DND-41 (cell line): ENCODE results near the gene PCIF1.
A peak's percentile ranks its signal among the peaks of the same experiment; 100 is the strongest.

Source experiments
- ATAC-seq: fragments of 200-7000 bp; cut with Tn5 transposase; 3 replicates; pipeline ENCODE4 v1.9.1; 2021; ENCODE audit warnings: low read depth; ENCODE audit not compliant: insufficient read depth
- DNase-seq: peaks from one replicate; pipeline ENCODE4 v3.0.0-alpha.2; 2020
- H2AFZ ChIP-seq: 2 replicates; pipeline ENCODE4 v1.6.0; 2012; ENCODE audit warnings: low read depth, low read length
- H3K27ac ChIP-seq: 2 replicates; pipeline ENCODE4 v1.5.1; 2012; ENCODE audit warnings: low read length, inconsistent platforms
- H3K27me3 ChIP-seq: fragments of 200-600 bp; sonication (generic); 2 replicates; pipeline ENCODE4 v1.6.0; 2012; ENCODE audit warnings: low read length, mild to moderate bottlenecking, inconsistent platforms; ENCODE audit not compliant: insufficient read depth, poor library complexity
- H3K36me3 ChIP-seq: 2 replicates; pipeline ENCODE4 v1.5.1; 2012; ENCODE audit warnings: low read length, inconsistent platforms; ENCODE audit not compliant: insufficient read depth
- H3K4me1 ChIP-seq: 2 replicates; pipeline ENCODE4 v1.5.1; 2012; ENCODE audit warnings: mild to moderate bottlenecking, low read length; ENCODE audit not compliant: insufficient read depth
- H3K4me2 ChIP-seq: 2 replicates; pipeline ENCODE4 v1.6.0; 2012; ENCODE audit warnings: mild to moderate bottlenecking, moderate library complexity, low read length, inconsistent platforms; ENCODE audit not compliant: insufficient read depth
- H3K4me3 ChIP-seq, 2 experiments: fragments of 200-600 bp in 1 of 2; shearing (Covaris generic) in 1 of 2; 2 replicates each; pipeline ENCODE4 v1.5.1; 2012 to 2016; ENCODE audit warnings: inconsistent platforms in 2 of 2, low read length in 2 of 2, mild to moderate bottlenecking in 2 of 2, low read depth in 1 of 2, moderate library complexity in 1 of 2
- H3K79me2 ChIP-seq: 2 replicates; pipeline ENCODE4 v1.6.0; 2012; ENCODE audit warnings: low read length, inconsistent platforms; ENCODE audit not compliant: insufficient read depth
- H3K9ac ChIP-seq: 2 replicates; pipeline ENCODE4 v1.6.0; 2012; ENCODE audit warnings: low read depth, mild to moderate bottlenecking, inconsistent platforms, low read length, moderate library complexity
- H3K9me3 ChIP-seq: 2 replicates; pipeline ENCODE4 v1.5.1; 2012; ENCODE audit warnings: low read length, moderate library complexity, mild to moderate bottlenecking, inconsistent platforms; ENCODE audit not compliant: insufficient read depth, severe bottlenecking
- H4K20me1 ChIP-seq: 2 replicates; pipeline ENCODE4 v1.6.0; 2012; ENCODE audit warnings: low read length; ENCODE audit not compliant: insufficient read depth
- CTCF ChIP-seq: IDR thresholded peaks from 2 replicates; pipeline ENCODE4 v1.5.1; 2012; ENCODE audit warnings: borderline replicate concordance, low read length, moderate library complexity, mild to moderate bottlenecking; ENCODE audit not compliant: poor library complexity, severe bottlenecking; ENCODE audit errors: extremely low read depth
- EZH2 ChIP-seq: IDR thresholded peaks from 3 replicates; pipeline ENCODE4 v1.6.1; 2012; ENCODE audit warnings: borderline replicate concordance, low read depth, mild to moderate bottlenecking, moderate library complexity, low read length, inconsistent platforms; ENCODE audit not compliant: severe bottlenecking

PCIF1 gene

GRCh38 chr20:45974896-45975565 is 40.5 kb downstream of the PCIF1 start:
- TF ChIP-seq CTCF (no peak), EZH2 (no peak)
- no peaks in the 10 kb centered on the region for H3K9me3 ChIP-seq
- H3K9ac ChIP-seq: no peak overlapping the region
- H3K4me1 ChIP-seq: peaks cover 22% of the 10 kb centered on the region
- no peak overlapping the region for H3K4me2 ChIP-seq
- H3K79me2 ChIP-seq: peaks cover 16% of the 10 kb centered on the region
- no peak overlapping the region for H3K27ac ChIP-seq
- no peaks in the 10 kb centered on the region for H4K20me1 ChIP-seq
- H3K27me3 ChIP-seq: peaks cover 4% of the 10 kb centered on the region
- H3K36me3 ChIP-seq: peaks cover 7% of the 10 kb centered on the region
- H2AFZ ChIP-seq: peak overlapping the region; percentile 41; the same call in 1 of the 2 replicates
- no peak overlapping the region for H3K4me3 ChIP-seq
- ATAC-seq (no peak), DNase-seq (no peak)

- no peak for ATAC-seq
- Histone ChIP-seq H3K9ac (no peak overlapping the region), H3K36me3 (peaks cover under 1% of the 10 kb centered on the region; the same call in 1 of the 2 replicates), H3K9me3 (no peaks in the 10 kb centered on the region), H4K20me1 (no peaks in the 10 kb centered on the region), H3K27ac (no peak overlapping the region), H2AFZ (no peak overlapping the region), H3K27me3 (peaks cover 4% of the 10 kb centered on the region), H3K4me1 (peaks cover 16% of the 10 kb centered on the region), H3K4me2 (no peak overlapping the region), H3K4me3 (no peak overlapping the region), H3K79me2 (peaks cover 10% of the 10 kb centered on the region)
- no peak for DNase-seq
- TF ChIP-seq CTCF (no peak), EZH2 (no peak)
Observed at GRCh38 chr20:45975686-45976085, 41.2 kb downstream of the PCIF1 start.

GRCh38 chr20:45976086-45976485 is 41.6 kb downstream of the PCIF1 start:
- no peaks in the 10 kb centered on the region for H4K20me1 ChIP-seq
- TF ChIP-seq CTCF: no peak
- TF ChIP-seq EZH2: no peak
- no peak overlapping the region for H3K27ac ChIP-seq
- H2AFZ ChIP-seq: no peak overlapping the region
- ATAC-seq: no peak
- no peak overlapping the region for H3K9ac ChIP-seq
- H3K9me3 ChIP-seq: no peaks in the 10 kb centered on the region
- peaks cover 4% of the 10 kb centered on the region for H3K27me3 ChIP-seq
- no peak overlapping the region for H3K4me2 ChIP-seq
- DNase-seq: no peak
- H3K4me1 ChIP-seq: peaks cover 12% of the 10 kb centered on the region
- no peak overlapping the region for H3K4me3 ChIP-seq
- H3K36me3 ChIP-seq: no peaks in the 10 kb centered on the region; the same call in 1 of the 2 replicates
- peaks cover 6% of the 10 kb centered on the region for H3K79me2 ChIP-seq
